Upper lobe of left lung (tissue), 6 donors: ENCODE data around the gene MBOAT1. TPM values are rescaled to one million over a fixed set of nuclear protein-coding genes. Genes with fewer than 3 reads are reported as not detected.

Experiments
- ATAC-seq, 2 donors: fragments of 200-7000 bp; cut with Tn5 transposase; one replicate each; pipeline ENCODE4 v1.9.1; 2022; ENCODE audit warnings: mild to moderate bottlenecking in 2 of 2, moderate library complexity in 2 of 2; ENCODE audit not compliant: low FRiP score in 2 of 2
- DNase-seq, 2 donors: peaks; one replicate each; pipeline ENCODE4 v3.0.0-alpha.2; 2019 to 2020
- H3K27ac ChIP-seq, 4 donors: fragments of 200-600 bp; sonication (generic); one replicate each; pipeline ENCODE4 v1.5.1; 2016 to 2019
- H3K27me3 ChIP-seq, 4 donors: fragments of 200-600 bp; sonication (generic); one replicate each; pipeline ENCODE4 v1.5.1; 2017 to 2019
- H3K36me3 ChIP-seq, 4 donors: fragments of 200-600 bp; sonication (generic); one replicate each; pipeline ENCODE4 v1.5.1; 2016 to 2019
- H3K4me1 ChIP-seq, 4 donors: fragments of 200-600 bp; sonication (generic); one replicate each; pipeline ENCODE4 v1.5.1; 2018 to 2019
- H3K4me3 ChIP-seq, 4 donors: fragments of 200-600 bp; sonication (generic); one replicate each; pipeline ENCODE4 v1.5.1; 2017 to 2019; ENCODE audit warnings: mild to moderate bottlenecking in 2 of 4, moderate library complexity in 1 of 4
- H3K9me3 ChIP-seq, 4 donors: fragments of 200-600 bp; sonication (generic); one replicate each; pipeline ENCODE4 v1.5.1; 2018 to 2019
- CTCF ChIP-seq, 6 experiments: fragments of 450-650 bp in 4 of 6; fragments of 200-600 bp in 2 of 6; sonication (generic) in 2 of 6; IDR thresholded peaks; one replicate each; pipeline ENCODE4 v1.5.1; 2016 to 2019; ENCODE audit warnings: antibody characterized with exemption in 6 of 6
- EP300 ChIP-seq, 4 donors: sonication (generic); formaldehyde crosslinking; IDR thresholded peaks; one replicate each; pipeline ENCODE4 v1.5.1; 2017; ENCODE audit warnings: antibody characterized with exemption in 4 of 4, control low read depth in 2 of 4
- POLR2A ChIP-seq, 4 donors: fragments of 450-650 bp; IDR thresholded peaks; one replicate each; pipeline ENCODE4 v1.5.1; 2016 to 2017; ENCODE audit warnings: antibody characterized with exemption in 4 of 4, mild to moderate bottlenecking in 2 of 4
- POLR2AphosphoS5 ChIP-seq, 2 donors: sonication (generic); formaldehyde crosslinking; IDR thresholded peaks; one replicate each; pipeline ENCODE4 v1.5.1; 2017; ENCODE audit warnings: antibody characterized with exemption in 2 of 2
- WGBS, 2 donors: methylation state at CpG; one replicate each; pipeline ENCODE4 v1.1.5; 2017 to 2018; 5-methylcytosine and 5-hydroxymethylcytosine counted together
- total RNA-seq, 6 donors: library from RNA; depleted of rRNA in 4 of 6; stranded (reverse); fragments of >200 nt in 4 of 6; gene quantifications; one replicate each; pipeline versions ENCODE4 v1.1.0 to v1.2.1, GENCODE V29; 2016 to 2021
- donor health status: DM: no; HTN: no; CAD: no; lungs with moderate emphysema.
- donor health status: DM: no; HTN: yes; CAD: no; lungs with severe emphysema.

Gene MBOAT1
- total RNA-seq, 6 donors from 2014 or later: 4.2 to 17.5 (median 12.2) TPM

DNA sequence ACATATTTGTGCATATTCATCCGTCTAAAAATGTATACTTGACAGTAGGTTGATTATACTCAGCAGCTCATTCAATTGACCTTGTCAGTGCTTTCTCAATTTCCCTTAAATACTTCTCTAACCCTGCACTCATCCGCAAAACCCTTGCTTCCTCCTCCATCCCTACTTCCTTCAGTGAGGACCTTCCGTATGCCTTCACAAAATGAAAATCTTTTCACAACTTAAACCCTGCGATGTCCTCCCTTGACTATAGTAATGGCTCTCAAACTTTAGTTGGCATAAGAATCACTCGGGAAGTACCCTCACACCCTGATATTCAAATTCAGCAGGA is 5.2 kb downstream of the MBOAT1 start:
- Histone ChIP-seq H3K36me3 (no peaks in the 10 kb centered on the region), H3K27ac (peak overlapping the region in 3 of 4 donors; percentile 55 to 81 (median 55)), H3K4me3 (peak overlapping the region in 1 of 4 donors; percentile 15), H3K27me3 (no peaks in the 10 kb centered on the region), H3K4me1 (peaks cover 40 to 68% (median 47%) of the 10 kb centered on the region in 4 donors), H3K9me3 (no peaks in the 10 kb centered on the region)
- TF ChIP-seq POLR2A (IDR thresholded peaks at IDR 0.05): no peak
- no peak for TF ChIP-seq EP300 (IDR thresholded peaks at IDR 0.05)
- no peak for TF ChIP-seq POLR2AphosphoS5 (IDR thresholded peaks at IDR 0.05)
- TF ChIP-seq CTCF (IDR thresholded peaks at IDR 0.05): no peak
- 65 to 70% methylated on average over 5 of the region's 5 CpGs for WGBS, 2 donors
- no peak for ATAC-seq
- DNase-seq: no peak

DNA sequence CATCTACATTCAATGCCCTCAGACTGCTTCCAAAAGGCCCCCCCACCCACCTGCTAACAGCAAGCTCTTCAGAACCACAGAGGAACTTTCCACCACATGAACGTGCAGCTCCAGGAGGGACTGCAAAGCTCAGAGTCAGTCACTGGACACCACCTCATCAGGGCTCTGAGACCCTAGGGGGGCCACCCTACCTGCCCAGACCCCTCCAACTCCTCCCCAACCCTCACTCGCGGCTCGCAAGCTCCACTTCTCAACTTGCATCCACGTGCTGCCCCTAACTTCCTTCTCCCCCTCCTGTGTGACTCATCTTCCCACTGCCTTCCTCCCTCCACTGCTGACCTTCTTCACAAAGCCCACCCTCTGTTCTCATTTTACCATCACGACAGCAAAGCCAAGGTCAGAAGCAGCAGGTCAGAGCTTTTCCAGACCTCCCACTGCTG is 6.5 kb downstream of the MBOAT1 start:
- H3K27ac ChIP-seq: peak overlapping the region in 3 of 4 donors; percentile 55 to 81 (median 55)
- 50 to 78% methylated on average over 6 of the region's 6 CpGs for WGBS, 2 donors
- DNase-seq: peak in 1 of 2 donors; percentile 62
- H3K4me1 ChIP-seq: peaks cover 49 to 74% (median 54%) of the 10 kb centered on the region in 4 donors
- H3K4me3 ChIP-seq: no peak overlapping the region
- H3K27me3 ChIP-seq: no peaks in the 10 kb centered on the region
- TF ChIP-seq EP300 (IDR thresholded peaks at IDR 0.05): no peak
- TF ChIP-seq CTCF (IDR thresholded peaks at IDR 0.05): no peak
- TF ChIP-seq POLR2AphosphoS5 (IDR thresholded peaks at IDR 0.05): no peak
- TF ChIP-seq POLR2A (IDR thresholded peaks at IDR 0.05): no peak
- no peaks in the 10 kb centered on the region for H3K36me3 ChIP-seq
- peak in 1 of 2 donors; percentile 38 for ATAC-seq
- no peaks in the 10 kb centered on the region for H3K9me3 ChIP-seq

DNA sequence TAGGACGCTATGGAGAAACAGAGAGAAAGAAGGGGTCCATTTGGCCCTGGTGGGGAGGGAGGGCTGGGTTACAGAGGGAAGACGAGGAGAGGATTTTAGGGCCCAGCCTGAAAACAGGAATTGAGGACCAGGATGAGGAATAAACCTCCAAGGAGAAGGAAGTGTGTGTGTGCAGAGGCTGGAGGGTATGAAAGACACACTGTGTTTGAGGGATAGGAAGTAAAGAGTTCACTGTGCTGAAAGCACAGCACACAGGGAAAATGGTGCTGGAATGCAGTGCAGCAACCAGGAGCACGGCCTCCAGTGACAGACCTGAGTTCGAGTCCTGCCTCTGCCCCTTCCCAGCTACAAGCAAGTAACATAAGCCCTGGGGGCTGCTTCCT is 7.8 kb downstream of the MBOAT1 start:
- Histone ChIP-seq H3K36me3 (no peaks in the 10 kb centered on the region), H3K4me1 (peaks cover 40 to 68% (median 52%) of the 10 kb centered on the region in 4 donors), H3K9me3 (no peaks in the 10 kb centered on the region), H3K27ac (peak overlapping the region in 2 of 4 donors; percentile 57 to 81), H3K27me3 (no peaks in the 10 kb centered on the region), H3K4me3 (no peak overlapping the region)
- ATAC-seq (no peak), DNase-seq (no peak)
- TF ChIP-seq CTCF (IDR thresholded peaks at IDR 0.05) (no peak), EP300 (IDR thresholded peaks at IDR 0.05) (no peak), POLR2AphosphoS5 (IDR thresholded peaks at IDR 0.05) (no peak), POLR2A (IDR thresholded peaks at IDR 0.05) (no peak)
- 83% methylated on average over 4 of the region's 4 CpGs for WGBS, 2 donors

DNA sequence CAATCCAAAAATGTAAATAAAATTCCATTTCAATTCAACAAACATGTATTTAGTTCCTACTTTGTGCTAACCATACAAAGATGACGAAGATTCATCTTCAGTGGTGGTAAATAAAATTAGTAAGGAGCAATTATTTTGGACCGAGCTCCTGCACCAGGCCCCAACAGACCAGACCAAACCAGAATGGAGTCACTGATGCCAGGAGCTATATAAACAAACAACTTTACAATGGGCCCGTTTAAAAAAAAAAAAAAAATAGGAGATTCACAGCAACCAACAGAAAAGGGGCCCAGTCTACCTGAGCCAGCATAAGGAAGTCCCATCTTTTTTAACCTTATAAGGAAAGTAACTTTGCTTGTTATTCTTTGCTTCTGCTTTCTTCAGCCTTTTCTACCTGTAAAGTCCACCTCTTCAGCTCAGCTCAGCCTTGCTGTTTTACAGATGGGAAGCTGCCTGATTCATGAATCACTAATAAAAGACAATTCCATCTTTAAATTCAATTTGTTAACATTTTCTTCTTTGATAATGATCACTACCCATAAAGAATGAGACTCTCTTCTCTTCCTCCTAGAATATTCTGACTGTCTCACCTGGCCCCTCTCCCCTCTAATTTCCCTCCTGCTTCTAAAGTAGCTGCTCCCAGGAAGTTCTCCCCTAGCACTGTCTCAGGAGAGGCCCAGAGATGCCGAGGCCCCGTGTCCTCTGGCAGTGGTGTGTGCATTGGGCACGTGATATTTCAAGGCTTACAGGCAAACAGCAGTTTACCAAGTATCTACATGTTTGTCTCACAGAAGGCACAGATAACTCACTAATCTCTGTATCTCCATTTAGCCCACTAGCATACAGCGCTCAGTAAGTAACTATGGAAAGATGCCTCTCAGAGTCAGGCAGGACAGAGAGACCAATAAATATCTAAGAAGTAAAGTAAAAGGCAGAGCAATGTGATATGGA is 8.4 kb downstream of the MBOAT1 start:
- H3K4me3 ChIP-seq: no peak overlapping the region
- H3K9me3 ChIP-seq: no peaks in the 10 kb centered on the region
- H3K36me3 ChIP-seq: no peaks in the 10 kb centered on the region
- WGBS, 2 donors: 63 to 76% methylated on average over 7 of the region's 7 CpGs
- DNase-seq: no peak
- no peaks in the 10 kb centered on the region for H3K27me3 ChIP-seq
- H3K4me1 ChIP-seq: peaks cover 40 to 62% (median 48%) of the 10 kb centered on the region in 4 donors
- TF ChIP-seq EP300 (IDR thresholded peaks at IDR 0.05) (no peak), POLR2AphosphoS5 (IDR thresholded peaks at IDR 0.05) (no peak), CTCF (IDR thresholded peaks at IDR 0.05) (no peak), POLR2A (IDR thresholded peaks at IDR 0.05) (no peak)
- no peak for ATAC-seq
- peak overlapping the region in 2 of 4 donors; percentile 57 to 81 for H3K27ac ChIP-seq
